Measurements from ENCODE around the gene SCO2.

DNA sequence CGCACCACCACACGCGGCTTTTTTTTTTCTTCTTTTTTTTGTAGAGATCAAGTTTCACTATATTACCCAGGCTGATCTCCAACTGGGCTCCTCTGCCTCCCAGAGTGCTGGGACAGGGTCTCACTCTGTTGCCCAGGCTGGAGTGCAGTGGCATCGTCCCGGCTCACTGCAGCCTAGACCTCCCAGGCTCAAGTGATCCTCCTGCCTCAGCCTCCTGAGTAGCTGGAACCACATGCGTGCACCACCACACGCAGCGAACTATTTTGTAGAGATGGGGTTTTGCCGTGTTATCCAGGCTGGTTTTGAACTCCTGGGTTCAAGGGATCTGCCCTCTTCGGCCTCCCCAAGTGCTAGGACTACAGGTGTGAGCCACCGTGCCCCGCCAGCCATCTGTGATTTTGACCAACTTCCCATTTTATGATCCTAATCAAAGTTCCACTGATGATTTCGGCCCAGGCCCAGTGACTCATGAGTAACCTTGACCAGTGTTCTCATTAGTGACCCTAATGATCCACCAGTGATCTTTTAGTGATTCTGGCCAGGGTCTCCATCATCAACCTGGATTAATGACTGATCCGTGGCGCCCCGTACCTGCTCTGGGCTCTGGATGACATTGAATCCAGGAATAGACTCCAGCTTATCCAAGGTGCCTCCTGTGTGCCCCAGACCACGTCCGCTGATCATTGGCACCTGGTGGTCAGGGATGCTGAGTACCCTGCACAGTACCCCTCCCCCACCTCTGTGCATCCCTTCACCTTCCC, 2.7 kb upstream of the SCO2 start:
- TF ChIP-seq ZNF263 (CRISPR knock-in tag; IDR thresholded peaks at IDR 0.05) (no peak), HNRNPLL (IDR thresholded peaks at IDR 0.05; ENCODE audit: low read depth, low read length, poor library complexity, severe bottlenecking) (no peak), ZNF577 (CRISPR knock-in tag; IDR thresholded peaks at IDR 0.05; ENCODE audit: borderline replicate concordance, low read depth) (no peak), MZF1 (CRISPR knock-in tag; IDR thresholded peaks at IDR 0.05; ENCODE audit: borderline replicate concordance) (no peak), ZNF292 (CRISPR knock-in tag; IDR thresholded peaks at IDR 0.05; ENCODE audit: borderline replicate concordance, low read depth) (no peak)

Measured in HepG2 (cell line).